Measurements from ENCODE around the gene TFR2. TPM values are rescaled to one million over a fixed set of nuclear protein-coding genes. Genes with fewer than 3 reads are reported as not detected.
A peak's percentile ranks its signal among the peaks of the same experiment; 100 is the strongest.

TFR2 gene
- total and polyA plus RNA-seq, 2 donors = 0.69 to 0.81 TPM

- no peak for DNase-seq (ENCODE audit: extremely low spot score)
- Histone ChIP-seq H3K4me3 (ENCODE audit: low read depth, low read length) (peak within 1 kb of the TSS; percentile 90), H3K27ac (ENCODE audit: low read depth) (peak within 1 kb of the TSS; percentile 94), H3K36me3 (ENCODE audit: insufficient read depth) (no peaks in the 10 kb centered on the region), H3K4me1 (ENCODE audit: insufficient read depth) (no peaks in the 10 kb centered on the region)
- WGBS = under 1% methylated on average over 61 of the region's 61 CpGs
Measured at GRCh38 chr7:100585511-100586265, 55.7 kb downstream of the TFR2 start, which contains the start of gene LRCH4. LRCH4 (minus strand) TSS chr7:100586129; CDS start chr7:100586100, 29 bp downstream.

- Histone ChIP-seq H3K4me3 (ENCODE audit: low read depth, low read length) (peak overlapping the region; percentile 90), H3K27ac (ENCODE audit: low read depth) (peak overlapping the region; percentile 46), H3K36me3 (ENCODE audit: insufficient read depth) (no peaks in the 10 kb centered on the region), H3K4me1 (ENCODE audit: insufficient read depth) (no peaks in the 10 kb centered on the region)
- 8% methylated on average over 20 of the region's 20 CpGs for WGBS
- no peak for DNase-seq (ENCODE audit: extremely low spot score)
Measured at GRCh38 chr7:100584683-100585510, 56.5 kb downstream of the TFR2 start.

- H3K4me1 ChIP-seq (ENCODE audit: insufficient read depth) = no peaks in the 10 kb centered on the region
- whole genome bisulfite sequencing = 35% methylated on average over 15 of the region's 15 CpGs
- no peaks in the 10 kb centered on the region for H3K36me3 ChIP-seq (ENCODE audit: insufficient read depth)
Measured at GRCh38 chr7:100584054-100584682, 57.2 kb downstream of the TFR2 start.

GRCh38 chr7:100583132-100584053, 58.0 kb downstream of the TFR2 start:
- no peak overlapping the region for H3K4me3 ChIP-seq (ENCODE audit: low read depth, low read length)
- H3K27ac ChIP-seq (ENCODE audit: low read depth) = no peak overlapping the region
- no peaks in the 10 kb centered on the region for H3K4me1 ChIP-seq (ENCODE audit: insufficient read depth)
- no peak for DNase-seq (ENCODE audit: extremely low spot score)
- WGBS = 44% methylated on average over 23 of the region's 23 CpGs
- no peaks in the 10 kb centered on the region for H3K36me3 ChIP-seq (ENCODE audit: insufficient read depth)

More at GRCh38 chr7:100584054-100584682, 57.2 kb downstream of the TFR2 start:
- peak overlapping the region; percentile 46 for H3K27ac ChIP-seq (ENCODE audit: low read depth)
- DNase-seq (ENCODE audit: extremely low spot score) = no peak
- H3K4me3 ChIP-seq (ENCODE audit: low read depth, low read length) = peak overlapping the region; percentile 90

GRCh38 chr7:100582650-100583049, 58.7 kb downstream of the TFR2 start:
- Histone ChIP-seq H3K4me1 (ENCODE audit: insufficient read depth) (no peaks in the 10 kb centered on the region), H3K4me3 (ENCODE audit: low read depth, low read length) (no peak overlapping the region), H3K27ac (ENCODE audit: low read depth) (no peak overlapping the region), H3K36me3 (ENCODE audit: insufficient read depth) (peaks cover 3% of the 10 kb centered on the region)
- 77% methylated on average over 11 of the region's 11 CpGs for WGBS
- no peak for DNase-seq (ENCODE audit: extremely low spot score)

- Histone ChIP-seq H3K4me1 (ENCODE audit: insufficient read depth) (no peaks in the 10 kb centered on the region), H3K4me3 (ENCODE audit: low read depth, low read length) (no peak overlapping the region), H3K36me3 (ENCODE audit: insufficient read depth) (peaks cover 4% of the 10 kb centered on the region), H3K27ac (ENCODE audit: low read depth) (no peak overlapping the region)
- no peak for DNase-seq (ENCODE audit: extremely low spot score)
- 91% methylated on average over 20 of the region's 20 CpGs for WGBS
Measured at GRCh38 chr7:100582041-100582579, 59.2 kb downstream of the TFR2 start.

- 85% methylated on average over 11 of the region's 11 CpGs for WGBS
- no peak overlapping the region for H3K27ac ChIP-seq (ENCODE audit: low read depth)
- H3K36me3 ChIP-seq (ENCODE audit: insufficient read depth) = peaks cover 8% of the 10 kb centered on the region
- H3K4me3 ChIP-seq (ENCODE audit: low read depth, low read length) = no peak overlapping the region
- no peaks in the 10 kb centered on the region for H3K4me1 ChIP-seq (ENCODE audit: insufficient read depth)
- no peak for DNase-seq (ENCODE audit: extremely low spot score)
Measured at GRCh38 chr7:100580466-100581283, 60.7 kb downstream of the TFR2 start.

- Histone ChIP-seq H3K27ac (ENCODE audit: low read depth) (no peak overlapping the region), H3K4me3 (ENCODE audit: low read depth, low read length) (no peak overlapping the region), H3K4me1 (ENCODE audit: insufficient read depth) (no peaks in the 10 kb centered on the region), H3K36me3 (ENCODE audit: insufficient read depth) (peaks cover 15% of the 10 kb centered on the region)
- WGBS = 88% methylated on average over 28 of the region's 28 CpGs
- no peak for DNase-seq (ENCODE audit: extremely low spot score)
Measured at GRCh38 chr7:100578246-100579183, 62.8 kb downstream of the TFR2 start.

GRCh38 chr7:100577507-100577906, 63.8 kb downstream of the TFR2 start:
- no peaks in the 10 kb centered on the region for H3K4me1 ChIP-seq (ENCODE audit: insufficient read depth)
- no peak overlapping the region for H3K4me3 ChIP-seq (ENCODE audit: low read depth, low read length)
- WGBS = 95% methylated on average over 14 of the region's 14 CpGs
- no peak overlapping the region for H3K27ac ChIP-seq (ENCODE audit: low read depth)
- DNase-seq (ENCODE audit: extremely low spot score) = no peak
- H3K36me3 ChIP-seq (ENCODE audit: insufficient read depth) = peaks cover 15% of the 10 kb centered on the region

GRCh38 chr7:100577103-100577502, 64.2 kb downstream of the TFR2 start:
- H3K4me3 ChIP-seq (ENCODE audit: low read depth, low read length) = no peak overlapping the region
- peaks cover 15% of the 10 kb centered on the region for H3K36me3 ChIP-seq (ENCODE audit: insufficient read depth)
- WGBS = 92% methylated on average over 24 of the region's 24 CpGs
- no peak overlapping the region for H3K27ac ChIP-seq (ENCODE audit: low read depth)
- no peaks in the 10 kb centered on the region for H3K4me1 ChIP-seq (ENCODE audit: insufficient read depth)
- DNase-seq (ENCODE audit: extremely low spot score) = no peak

GRCh38 chr7:100576384-100576993, 64.9 kb downstream of the TFR2 start:
- Histone ChIP-seq H3K4me3 (ENCODE audit: low read depth, low read length) (no peak overlapping the region), H3K27ac (ENCODE audit: low read depth) (no peak overlapping the region), H3K36me3 (ENCODE audit: insufficient read depth) (peaks cover 15% of the 10 kb centered on the region), H3K4me1 (ENCODE audit: insufficient read depth) (no peaks in the 10 kb centered on the region)
- 95% methylated on average over 13 of the region's 13 CpGs for WGBS
- DNase-seq (ENCODE audit: extremely low spot score) = no peak

Data from urinary bladder (tissue), 4 donors.